Measurements from ENCODE around the gene CERS1. TPM values are rescaled to one million over a fixed set of nuclear protein-coding genes. Genes with fewer than 3 reads are reported as not detected.
A peak's percentile ranks its signal among the peaks of the same experiment; 100 is the strongest.

The CERS1 gene, protein sequence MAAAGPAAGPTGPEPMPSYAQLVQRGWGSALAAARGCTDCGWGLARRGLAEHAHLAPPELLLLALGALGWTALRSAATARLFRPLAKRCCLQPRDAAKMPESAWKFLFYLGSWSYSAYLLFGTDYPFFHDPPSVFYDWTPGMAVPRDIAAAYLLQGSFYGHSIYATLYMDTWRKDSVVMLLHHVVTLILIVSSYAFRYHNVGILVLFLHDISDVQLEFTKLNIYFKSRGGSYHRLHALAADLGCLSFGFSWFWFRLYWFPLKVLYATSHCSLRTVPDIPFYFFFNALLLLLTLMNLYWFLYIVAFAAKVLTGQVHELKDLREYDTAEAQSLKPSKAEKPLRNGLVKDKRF
- 2.7 and 4.9 TPM in 2 replicates for total RNA-seq (2021)
- Bru-seq, nascent RNA: percentile 29 among the genes with signal in this experiment
- BruChase-seq, experiment 1, labeled RNA remaining after a 2-hour chase: percentile 32 among the genes with signal in this experiment
- percentile 36 among the genes with signal in this experiment for BruChase-seq, experiment 2, labeled RNA remaining after a 6-hour chase
- long read RNA-seq, transcript CERS1-201 (6 exons, 2,094 nt): major isoform, 6 of 11 reads
- long read RNA-seq, partial matches to known transcripts: 3 of 11 reads
- long read RNA-seq, other reads (novel, unspliced or antisense): 1 of 11 reads

DNA sequence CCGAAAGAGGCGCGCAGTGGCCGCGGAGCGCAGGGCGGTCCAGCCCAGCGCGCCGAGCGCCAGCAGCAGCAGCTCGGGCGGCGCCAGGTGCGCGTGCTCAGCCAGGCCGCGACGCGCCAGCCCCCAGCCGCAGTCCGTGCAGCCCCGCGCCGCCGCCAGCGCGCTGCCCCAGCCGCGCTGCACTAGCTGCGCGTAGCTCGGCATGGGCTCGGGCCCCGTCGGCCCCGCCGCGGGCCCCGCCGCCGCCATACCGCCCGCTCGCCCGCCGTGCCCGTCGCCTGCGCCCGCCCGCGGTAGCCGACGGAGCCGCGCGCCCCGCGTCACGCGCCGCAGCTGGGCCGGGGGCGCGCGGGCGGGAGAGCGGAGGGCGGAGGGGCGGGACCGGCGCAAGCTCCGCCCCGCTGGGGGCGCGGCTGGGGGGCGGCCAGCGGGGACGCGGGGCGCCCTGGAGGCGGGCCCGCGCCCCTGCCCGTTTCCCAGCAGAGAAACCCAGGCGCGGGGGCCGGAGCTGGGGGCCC, at the start of gene CERS1:
TSS of gene CERS1 (minus strand) at position 335 of the 518 bp plus-strand sequence. CDS start at position 249, 86 bp downstream.
- BruUV-seq (replicated peaks): no TSS peak
- peaks cover 6% of the 10 kb centered on the region; the same call in 1 of the 2 replicates for H3K36me3 ChIP-seq (ENCODE audit: low read depth)
- TF ChIP-seq, protein P1, sequence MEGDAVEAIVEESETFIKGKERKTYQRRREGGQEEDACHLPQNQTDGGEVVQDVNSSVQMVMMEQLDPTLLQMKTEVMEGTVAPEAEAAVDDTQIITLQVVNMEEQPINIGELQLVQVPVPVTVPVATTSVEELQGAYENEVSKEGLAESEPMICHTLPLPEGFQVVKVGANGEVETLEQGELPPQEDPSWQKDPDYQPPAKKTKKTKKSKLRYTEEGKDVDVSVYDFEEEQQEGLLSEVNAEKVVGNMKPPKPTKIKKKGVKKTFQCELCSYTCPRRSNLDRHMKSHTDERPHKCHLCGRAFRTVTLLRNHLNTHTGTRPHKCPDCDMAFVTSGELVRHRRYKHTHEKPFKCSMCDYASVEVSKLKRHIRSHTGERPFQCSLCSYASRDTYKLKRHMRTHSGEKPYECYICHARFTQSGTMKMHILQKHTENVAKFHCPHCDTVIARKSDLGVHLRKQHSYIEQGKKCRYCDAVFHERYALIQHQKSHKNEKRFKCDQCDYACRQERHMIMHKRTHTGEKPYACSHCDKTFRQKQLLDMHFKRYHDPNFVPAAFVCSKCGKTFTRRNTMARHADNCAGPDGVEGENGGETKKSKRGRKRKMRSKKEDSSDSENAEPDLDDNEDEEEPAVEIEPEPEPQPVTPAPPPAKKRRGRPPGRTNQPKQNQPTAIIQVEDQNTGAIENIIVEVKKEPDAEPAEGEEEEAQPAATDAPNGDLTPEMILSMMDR (conservative IDR thresholded peaks at IDR 0.05): no peak
- TF ChIP-seq EZH2 (IDR thresholded peaks at IDR 0.05; ENCODE audit: low read depth): no peak
- intact Hi-C loops (cut with micrococcal nuclease; ENCODE audit: unreplicated experiment): loop anchor here (2.0 kb wide), 1 partner anchor 91 kb away; no protein-coding TSS in a partner anchor
- H3K9me2 ChIP-seq (ENCODE audit: insufficient read depth): no peaks in the 10 kb centered on the region
- H3K9me3 ChIP-seq (ENCODE audit: insufficient read depth, low read depth): no peaks in the 10 kb centered on the region
- H3K4me3 ChIP-seq: peak within 1 kb of the TSS; percentile 67
- DNase-seq: no peak
- peak within 1 kb of the TSS; percentile 92 for H3K4me2 ChIP-seq
- no peak within 1 kb of the TSS for H3K27ac ChIP-seq
- no peaks in the 10 kb centered on the region for H3K79me2 ChIP-seq (ENCODE audit: low read depth)
- ChIA-PET CTCF (interaction anchor here (0.6 kb wide), 1 partner anchor 252 kb away, joined by 7 read pairs; no protein-coding TSS in a partner anchor), POLR2A (ENCODE audit: unreplicated experiment) (interaction anchor here (0.6 kb wide), 1 partner anchor 325 kb away, joined by 4 read pairs; no protein-coding TSS in a partner anchor)
- peak within 1 kb of the TSS; percentile 93 for H2AFZ ChIP-seq
- H3K27me3 ChIP-seq (ENCODE audit: insufficient read depth, low read depth): no peaks in the 10 kb centered on the region
- H3F3A ChIP-seq (ENCODE audit: insufficient read depth, low read depth): peaks cover 28% of the 10 kb centered on the region
- H4K20me1 ChIP-seq (ENCODE audit: insufficient read depth): peaks cover 6% of the 10 kb centered on the region
- H3K4me1 ChIP-seq (replicated peaks; ENCODE audit: insufficient read depth): no peaks in the 10 kb centered on the region

DNA sequence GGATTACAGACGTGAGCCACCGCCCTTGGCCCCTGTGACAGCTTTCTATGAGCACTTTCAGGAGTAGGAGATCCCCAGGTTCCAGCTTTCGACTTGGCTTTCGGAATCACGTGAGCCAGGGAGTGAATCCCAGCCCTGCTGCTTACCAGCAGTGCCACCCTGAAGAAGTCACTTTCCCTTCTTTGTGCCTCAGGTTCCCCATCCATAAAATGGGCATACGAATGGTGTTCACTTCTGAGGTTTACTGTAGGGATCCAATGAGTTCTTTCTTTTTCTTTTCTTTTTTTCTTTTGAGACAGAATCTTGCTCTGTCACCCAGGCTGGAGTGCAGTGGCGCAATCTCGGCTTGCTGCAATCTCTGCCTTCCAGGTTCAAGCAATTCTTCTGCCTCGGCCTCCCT, 49.3 kb upstream of the CERS1 start:
- no peaks in the 10 kb centered on the region for H3K36me3 ChIP-seq (ENCODE audit: low read depth)
- ChIA-PET POLR2A (ENCODE audit: unreplicated experiment) (no interaction called here), CTCF (no interaction called here)
- no TSS peak for BruUV-seq (replicated peaks)
- peaks cover 39% of the 10 kb centered on the region for H3F3A ChIP-seq (ENCODE audit: insufficient read depth, low read depth)
- intact Hi-C loops (cut with micrococcal nuclease; ENCODE audit: unreplicated experiment): no loop called here
- no peak for TF ChIP-seq EZH2 (IDR thresholded peaks at IDR 0.05; ENCODE audit: low read depth)
- TF ChIP-seq, protein P1 (conservative IDR thresholded peaks at IDR 0.05): no peak
- no peaks in the 10 kb centered on the region for H4K20me1 ChIP-seq (ENCODE audit: insufficient read depth)
- H3K9me2 ChIP-seq (ENCODE audit: insufficient read depth): no peaks in the 10 kb centered on the region
- no peak overlapping the region for H3K4me2 ChIP-seq
- H3K27ac ChIP-seq: no peak overlapping the region
- no peaks in the 10 kb centered on the region for H3K4me1 ChIP-seq (replicated peaks; ENCODE audit: insufficient read depth)
- H2AFZ ChIP-seq: no peak overlapping the region
- H3K9me3 ChIP-seq (ENCODE audit: insufficient read depth, low read depth): no peaks in the 10 kb centered on the region
- H3K27me3 ChIP-seq (ENCODE audit: insufficient read depth, low read depth): no peaks in the 10 kb centered on the region
- DNase-seq: no peak
- no peak overlapping the region for H3K4me3 ChIP-seq
- peaks cover 10% of the 10 kb centered on the region for H3K79me2 ChIP-seq (ENCODE audit: low read depth)

DNA sequence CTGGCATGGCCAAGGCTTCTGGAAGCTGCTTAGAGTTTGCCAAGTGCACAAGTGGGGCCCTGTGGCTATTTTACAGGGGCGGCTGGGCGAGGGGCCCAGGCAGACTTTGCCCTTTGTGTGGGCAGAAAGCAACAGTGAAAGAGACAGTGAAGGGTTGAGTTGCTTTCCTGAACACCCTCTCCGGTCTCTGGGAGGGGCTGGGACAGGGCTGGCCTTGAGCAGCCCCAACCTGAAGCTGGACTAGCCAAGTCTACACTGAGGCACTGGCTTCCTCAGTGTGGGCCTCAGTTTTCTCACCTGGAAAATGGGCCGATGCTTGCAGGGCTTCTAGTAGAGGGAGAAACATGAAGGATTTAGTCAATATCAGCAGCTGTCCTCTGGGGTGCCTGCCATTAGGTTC, 47.5 kb upstream of the CERS1 start:
- peaks cover 39% of the 10 kb centered on the region for H3F3A ChIP-seq (ENCODE audit: insufficient read depth, low read depth)
- H3K4me2 ChIP-seq: no peak overlapping the region
- BruUV-seq (replicated peaks): no TSS peak
- H3K9me2 ChIP-seq (ENCODE audit: insufficient read depth): no peaks in the 10 kb centered on the region
- no peaks in the 10 kb centered on the region for H3K36me3 ChIP-seq (ENCODE audit: low read depth)
- no peak for DNase-seq
- intact Hi-C loops (cut with micrococcal nuclease; ENCODE audit: unreplicated experiment): no loop called here
- ChIA-PET POLR2A (ENCODE audit: unreplicated experiment) (no interaction called here), CTCF (no interaction called here)
- no peaks in the 10 kb centered on the region for H3K9me3 ChIP-seq (ENCODE audit: insufficient read depth, low read depth)
- no peaks in the 10 kb centered on the region for H4K20me1 ChIP-seq (ENCODE audit: insufficient read depth)
- TF ChIP-seq, protein P1 (conservative IDR thresholded peaks at IDR 0.05): no peak
- TF ChIP-seq EZH2 (IDR thresholded peaks at IDR 0.05; ENCODE audit: low read depth): no peak
- H2AFZ ChIP-seq: no peak overlapping the region
- H3K27me3 ChIP-seq (ENCODE audit: insufficient read depth, low read depth): no peaks in the 10 kb centered on the region
- H3K4me1 ChIP-seq (replicated peaks; ENCODE audit: insufficient read depth): peaks cover 10% of the 10 kb centered on the region
- H3K4me3 ChIP-seq: no peak overlapping the region
- H3K27ac ChIP-seq: no peak overlapping the region
- H3K79me2 ChIP-seq (ENCODE audit: low read depth): peaks cover 27% of the 10 kb centered on the region

Data from PC-9 (cell line).